Body of pancreas (tissue), 2 donors: ENCODE results near the gene KIAA0232. TPM values are rescaled to one million over a fixed set of nuclear protein-coding genes. Genes with fewer than 3 reads are reported as not detected.

Source experiments
- total RNA-seq, 2 donors: library from RNA; depleted of rRNA; stranded (reverse); fragments of >200 nt; gene quantifications; one replicate each; pipeline ENCODE4 v1.1.0, GENCODE V29; 2016

The KIAA0232 gene
- total RNA-seq, 2 donors from 2014 or later = 9.6 to 15.0 TPM

Other genes with a start within 250 kb of the KIAA0232 start
- 10 to 100 TPM; 22.4 to 28.3 TPM for gene MAN2B2, start 207.5 kb upstream of the KIAA0232 start, total RNA-seq
- 100 to 1,000 TPM in 1 of 2 donors, 10 to 100 TPM in 1; 97.9 to 115 TPM for gene MRFAP1, start 142.0 kb upstream of the KIAA0232 start, total RNA-seq
- gene S100P, start 88.8 kb upstream of the KIAA0232 start, total RNA-seq = 1 to 10 TPM in 1 of 2 donors, not detected in 1; 1.0 TPM
- 10 to 100 TPM; 34.3 to 44.1 TPM for gene MRFAP1L1, start 72.9 kb upstream of the KIAA0232 start, total RNA-seq
- 10 to 100 TPM; 16.5 to 17.1 TPM for gene BLOC1S4, start 66.6 kb upstream of the KIAA0232 start, total RNA-seq
- 10 to 100 TPM; 10.5 to 20.0 TPM for gene TBC1D14, start 127.1 kb downstream of the KIAA0232 start, total RNA-seq